HG02763 (cell line): ENCODE measurements around the gene EXOC6.

Experiments used
- ATAC-seq: cut with Tn5 transposase; IDR thresholded peaks from one replicate; pipeline ENCODE4 v1.9.1; 2021; ENCODE audit warnings: mild to moderate bottlenecking, moderate library complexity; ENCODE audit not compliant: unreplicated experiment

EXOC6 gene

GRCh38 chr10:92997620-92998019 lies 149.3 kb downstream of the EXOC6 start:
- ATAC-seq, result no peak

- no peak for ATAC-seq
These were observed 150.9 kb downstream of the EXOC6 start for GRCh38 chr10:92999191-92999590.

- no peak for ATAC-seq
These were observed 158.2 kb downstream of the EXOC6 start for GRCh38 chr10:93006435-93007039.

- no peak for ATAC-seq
These were observed 167.4 kb downstream of the EXOC6 start for GRCh38 chr10:93015722-93016121.

- no peak for ATAC-seq
These were observed 174.8 kb downstream of the EXOC6 start for GRCh38 chr10:93023013-93023650.

GRCh38 chr10:93026072-93026471 lies 177.8 kb downstream of the EXOC6 start:
- ATAC-seq, result no peak

GRCh38 chr10:93027508-93027907 lies 179.2 kb downstream of the EXOC6 start:
- ATAC-seq, result no peak

- ATAC-seq, result no peak
These were observed 180.6 kb downstream of the EXOC6 start for GRCh38 chr10:93028883-93029282.

- ATAC-seq, result no peak
These were observed 182.1 kb downstream of the EXOC6 start for GRCh38 chr10:93030409-93030808.

- ATAC-seq, result no peak
These were observed 183.9 kb downstream of the EXOC6 start for GRCh38 chr10:93032105-93032808.

- ATAC-seq, result no peak
These were observed 184.5 kb downstream of the EXOC6 start for GRCh38 chr10:93032809-93033137.

- no peak for ATAC-seq
These were observed 186.1 kb downstream of the EXOC6 start for GRCh38 chr10:93034426-93034825.

- no peak for ATAC-seq
These were observed 190.8 kb downstream of the EXOC6 start for GRCh38 chr10:93039110-93039509.

GRCh38 chr10:93039721-93040120 lies 191.4 kb downstream of the EXOC6 start:
- ATAC-seq, result no peak

- no peak for ATAC-seq
These were observed 206.2 kb downstream of the EXOC6 start for GRCh38 chr10:93054486-93054885.

- ATAC-seq, result no peak
These were observed 209.8 kb downstream of the EXOC6 start for GRCh38 chr10:93058139-93058538.

- no peak for ATAC-seq
These were observed 211.9 kb downstream of the EXOC6 start, which contains the start of gene CYP26C1 for GRCh38 chr10:93059975-93060886. Gene CYP26C1 (plus strand): TSS chr10:93060798. CDS start chr10:93061264, 466 bp downstream.

GRCh38 chr10:93060887-93061593 lies 212.7 kb downstream of the EXOC6 start:
- ATAC-seq, result no peak

- no peak for ATAC-seq
These were observed 213.5 kb downstream of the EXOC6 start for GRCh38 chr10:93061594-93062513.
